GM23248 (cell line): ENCODE results near the gene METTL5.

ENCODE experiments used
- EZH2 ChIP-seq: fragments of 200-600 bp; sonication (generic); IDR thresholded peaks from 2 replicates; pipeline ENCODE4 v1.6.1; 2018; ENCODE audit warnings: antibody characterized with exemption, mild to moderate bottlenecking; ENCODE audit not compliant: insufficient read depth, poor library complexity, severe bottlenecking
- EZH2phosphoT487 ChIP-seq: fragments of 200-600 bp; sonication (generic); IDR thresholded peaks from 2 replicates; pipeline ENCODE4 v1.6.1; 2018; ENCODE audit warnings: antibody characterized with exemption, moderate library complexity, mild to moderate bottlenecking, low read depth; ENCODE audit not compliant: insufficient read depth

- TF ChIP-seq EZH2phosphoT487 (no peak), EZH2 (no peak)
Observed at GRCh38 chr2:169776252-169776761, 48.4 kb downstream of the METTL5 start.
